Measurements from ENCODE around the gene LRP5. TPM values are rescaled to one million over a fixed set of nuclear protein-coding genes. Genes with fewer than 3 reads are reported as not detected.

LRP5 gene
- total RNA-seq, 2 experiments from 2014 or later = 11.7 to 13.6 TPM

DNA sequence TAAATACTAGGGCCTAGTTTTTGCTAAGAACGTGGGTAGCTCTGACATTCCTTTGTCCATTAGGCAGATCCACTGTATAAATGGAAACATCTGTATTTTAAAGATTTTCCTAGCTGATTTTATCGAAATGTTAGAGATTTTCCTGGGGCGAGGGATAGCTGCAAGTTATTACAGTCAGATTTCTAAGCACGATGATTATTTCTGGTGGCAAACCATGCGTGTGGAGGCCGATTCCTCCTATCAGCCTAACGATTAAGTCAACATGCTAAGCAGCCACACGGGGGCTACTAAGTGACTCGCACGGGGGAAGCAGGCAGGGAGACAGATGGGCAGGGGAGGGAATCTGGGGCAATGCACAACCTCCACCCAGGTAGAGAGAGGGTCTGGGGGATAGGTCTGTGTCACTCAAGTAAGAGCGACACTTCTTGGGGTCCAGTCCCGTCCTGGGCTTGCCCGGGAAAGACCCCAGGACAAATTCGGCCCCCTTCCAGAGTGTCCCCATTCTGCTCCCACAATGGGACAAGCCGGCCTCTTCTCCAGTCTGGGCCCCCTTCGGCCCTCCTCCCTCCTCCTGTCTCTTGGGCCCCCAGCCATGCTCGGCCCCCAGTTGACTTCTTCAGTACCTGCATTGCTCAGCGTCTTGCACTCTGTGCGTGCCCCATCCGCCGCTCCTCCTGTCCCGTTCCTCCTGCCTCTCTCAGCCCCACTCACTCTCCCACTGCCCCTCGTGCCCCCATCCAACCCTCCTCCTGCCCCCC, 41.2 kb upstream of the LRP5 start:
- DNase-seq (peak; percentile 76), ATAC-seq (peak; percentile 52)
- H3K9me3 Mint-ChIP-seq (ENCODE audit: low read depth) = no peaks in the 10 kb centered on the region
- peak overlapping the region; percentile 84 for H3K27ac Mint-ChIP-seq
- H3K27me3 Mint-ChIP-seq = no peaks in the 10 kb centered on the region
- CTCF ChIA-PET = interaction anchor here (0.6 to 4.3 kb wide), 14 partner anchors 8 to 202 kb away, joined by 3 to 63 read pairs (median 4); partner anchors contain the start of gene LRP5
- peaks cover 30% of the 10 kb centered on the region for H3K4me1 Mint-ChIP-seq
- peaks cover 9% of the 10 kb centered on the region for H3K36me3 Mint-ChIP-seq (ENCODE audit: low read depth)
- H3K4me3 Mint-ChIP-seq = peak overlapping the region; percentile 91
- POLR2A ChIA-PET = interaction anchor here (0.6 to 1.4 kb wide), 2 partner anchors 12 to 32 kb away, joined by 3 to 5 read pairs; no protein-coding TSS in a partner anchor
- intact Hi-C loops (cut with DNase I, micrococcal nuclease) = loop anchor here (1.0 to 5.0 kb wide), 7 partner anchors 14 to 1404 kb away; partner anchors contain the start of genes IGHMBP2 (in 1 of the 2), LTO1 (in 1 of the 2), MRPL21 (in 1 of the 2) and TPCN2 (in 1 of the 2)

GRCh38 chr11:68271781-68272608, 40.4 kb upstream of the LRP5 start, which contains the start of gene C11orf24:
Gene C11orf24 (minus strand): TSS chr11:68271973. CDS start chr11:68263767, 8,206 bp downstream.
- Mint-ChIP-seq H3K4me3 (peak within 1 kb of the TSS; percentile 91), H3K27ac (peak within 1 kb of the TSS; percentile 95), H3K27me3 (no peaks in the 10 kb centered on the region), H3K4me1 (peaks cover 30% of the 10 kb centered on the region), H3K9me3 (ENCODE audit: low read depth) (no peaks in the 10 kb centered on the region), H3K36me3 (ENCODE audit: low read depth) (peaks cover 5% of the 10 kb centered on the region)
- DNase-seq (peak; percentile 97), ATAC-seq (peak; percentile 97)
- intact Hi-C loops (cut with DNase I, micrococcal nuclease) = loop anchor here (1.0 to 5.0 kb wide), 14 partner anchors 10 to 1403 kb away; partner anchors contain the start of genes CHKA (in 1 of the 2), IGHMBP2 (in 1 of the 2), KMT5B (in 1 of the 2) and LTO1 (in 1 of the 2)
- ChIA-PET POLR2A (interaction anchor here (1.4 kb wide), 1 partner anchor 11 kb away, joined by 3 read pairs; no protein-coding TSS in a partner anchor), CTCF (interaction anchor here (1.1 to 4.3 kb wide), 5 partner anchors 12 to 26 kb away, joined by 3 to 63 read pairs (median 8); no protein-coding TSS in a partner anchor)

DNA sequence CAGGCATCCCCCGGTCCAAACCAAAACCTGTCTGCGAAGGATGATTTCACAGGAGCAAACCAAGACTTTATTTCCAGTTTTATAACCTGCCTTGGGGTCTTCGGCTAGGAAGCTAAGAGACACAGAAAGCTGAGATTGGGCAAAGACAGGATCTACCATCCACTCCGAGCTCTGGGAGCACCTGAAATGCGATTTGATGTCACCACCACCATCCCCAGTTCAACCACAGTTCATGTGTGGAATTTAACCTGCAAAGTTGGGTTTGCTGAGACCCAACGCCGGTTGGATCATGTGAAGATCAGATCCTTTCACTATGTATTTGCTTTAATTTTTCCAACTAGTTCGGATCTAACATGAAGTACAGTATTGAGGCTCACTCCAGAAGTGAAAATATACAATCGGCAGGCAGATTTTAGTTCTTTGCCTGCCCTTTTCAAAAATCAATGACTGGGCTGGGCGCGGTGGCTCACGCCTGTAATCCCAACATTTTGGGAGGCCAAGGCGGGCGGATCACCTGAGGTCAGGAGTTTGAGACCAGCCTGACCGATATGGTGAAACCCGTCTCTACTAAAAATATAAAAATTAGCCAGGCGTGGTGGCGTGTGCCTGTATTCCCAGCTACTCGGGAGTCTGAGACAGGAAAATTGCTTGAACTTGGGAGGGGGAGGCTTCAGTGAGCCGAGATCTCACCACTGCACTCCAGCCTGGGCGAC, 39.2 kb upstream of the LRP5 start:
- CTCF ChIA-PET = interaction anchor here (2.0 to 4.3 kb wide), 3 partner anchors 15 to 24 kb away, joined by 8 to 63 read pairs (median 26); no protein-coding TSS in a partner anchor
- no peak overlapping the region for H3K27ac Mint-ChIP-seq

GRCh38 chr11:68274306-68274705, 38.1 kb upstream of the LRP5 start:
- ChIA-PET CTCF (interaction anchor here (0.7 kb wide), 1 partner anchor 1830 kb away, joined by 3 read pairs; no protein-coding TSS in a partner anchor), POLR2A (interaction anchor here (0.6 kb wide), 1 partner anchor 1911 kb away, joined by 8 read pairs; no protein-coding TSS in a partner anchor)
- Mint-ChIP-seq H3K36me3 (ENCODE audit: low read depth) (no peaks in the 10 kb centered on the region), H3K27ac (no peak overlapping the region), H3K4me1 (peaks cover 25% of the 10 kb centered on the region), H3K4me3 (no peak overlapping the region), H3K27me3 (no peaks in the 10 kb centered on the region), H3K9me3 (ENCODE audit: low read depth) (no peaks in the 10 kb centered on the region)
- no peak for ATAC-seq
- no peak for DNase-seq
- intact Hi-C loops (cut with DNase I, micrococcal nuclease) = loop anchor here (5.0 kb wide), 3 partner anchors 173 to 773 kb away; partner anchors contain the start of gene TPCN2 (in 1 of the 2)

More for the DNA sequence above, 39.2 kb upstream of the LRP5 start:
- no peak for DNase-seq
- POLR2A ChIA-PET = no interaction called here
- H3K36me3 Mint-ChIP-seq (ENCODE audit: low read depth) = no peaks in the 10 kb centered on the region
- H3K4me3 Mint-ChIP-seq = peak overlapping the region; percentile 91
- intact Hi-C loops (cut with DNase I, micrococcal nuclease) = loop anchor here (5.0 kb wide), 3 partner anchors 174 to 774 kb away; partner anchors contain the start of gene TPCN2 (in 1 of the 2)
- peaks cover 30% of the 10 kb centered on the region for H3K4me1 Mint-ChIP-seq
- H3K27me3 Mint-ChIP-seq = no peaks in the 10 kb centered on the region
- ATAC-seq = no peak
- no peaks in the 10 kb centered on the region for H3K9me3 Mint-ChIP-seq (ENCODE audit: low read depth)

DNA sequence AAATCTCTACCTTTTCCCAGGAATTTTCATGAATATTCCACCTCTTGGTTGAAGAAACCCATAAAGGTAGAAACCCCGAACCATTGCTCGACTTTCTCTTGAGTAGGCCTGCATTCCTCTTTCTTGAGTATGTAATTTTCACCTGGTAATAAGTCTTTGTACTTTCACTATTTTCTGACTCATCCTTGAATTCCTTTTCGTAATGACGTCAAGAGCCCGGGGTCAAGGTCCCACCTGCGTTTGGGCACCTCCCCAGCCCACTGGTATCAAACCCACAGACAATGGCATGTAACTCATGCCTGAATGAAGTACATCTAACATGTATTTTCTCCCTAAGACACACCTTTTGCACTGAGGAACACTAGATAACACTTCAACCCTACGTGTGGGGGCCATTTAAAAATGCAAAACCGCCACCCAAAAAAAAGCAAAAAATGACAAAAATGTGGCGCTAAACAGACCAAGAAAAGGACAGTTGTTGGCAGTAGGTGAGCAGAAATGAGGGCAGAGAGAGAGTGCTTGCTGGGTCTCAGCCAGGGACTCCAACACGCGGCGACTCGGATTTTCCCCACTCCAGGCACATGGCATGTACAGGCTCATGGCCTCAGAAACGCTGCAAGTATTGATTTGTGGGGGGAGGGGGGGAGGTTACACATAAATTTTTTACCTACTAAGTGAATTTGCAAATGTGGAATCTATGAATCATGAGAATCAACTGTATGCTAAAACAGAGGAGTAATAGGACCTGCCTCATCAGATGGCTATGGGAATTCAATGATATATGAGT, 36.5 kb upstream of the LRP5 start:
- intact Hi-C loops (cut with DNase I, micrococcal nuclease) = no loop called here
- H3K27me3 Mint-ChIP-seq = no peaks in the 10 kb centered on the region
- POLR2A ChIA-PET = no interaction called here
- DNase-seq (no peak), ATAC-seq (no peak)
- H3K27ac Mint-ChIP-seq = no peak overlapping the region
- H3K4me1 Mint-ChIP-seq = peaks cover 14% of the 10 kb centered on the region
- CTCF ChIA-PET = no interaction called here
- H3K4me3 Mint-ChIP-seq = no peak overlapping the region
- H3K36me3 Mint-ChIP-seq (ENCODE audit: low read depth) = no peaks in the 10 kb centered on the region
- no peaks in the 10 kb centered on the region for H3K9me3 Mint-ChIP-seq (ENCODE audit: low read depth)

GRCh38 chr11:68276861-68277260, 35.5 kb upstream of the LRP5 start:
- Mint-ChIP-seq H3K4me3 (no peak overlapping the region), H3K4me1 (peaks cover 18% of the 10 kb centered on the region), H3K36me3 (ENCODE audit: low read depth) (no peaks in the 10 kb centered on the region), H3K27me3 (no peaks in the 10 kb centered on the region), H3K9me3 (ENCODE audit: low read depth) (no peaks in the 10 kb centered on the region), H3K27ac (no peak overlapping the region)
- CTCF ChIA-PET = no interaction called here
- ATAC-seq = no peak
- DNase-seq = no peak
- POLR2A ChIA-PET = no interaction called here
- intact Hi-C loops (cut with DNase I, micrococcal nuclease) = no loop called here

GRCh38 chr11:68279676-68280075, 32.7 kb upstream of the LRP5 start:
- no peak overlapping the region for H3K27ac Mint-ChIP-seq
- no peaks in the 10 kb centered on the region for H3K36me3 Mint-ChIP-seq (ENCODE audit: low read depth)
- H3K27me3 Mint-ChIP-seq = peaks cover 9% of the 10 kb centered on the region
- CTCF ChIA-PET = interaction anchor here (1.4 to 1.5 kb wide), 2 partner anchors 9 to 26 kb away, joined by 4 to 6 read pairs; no protein-coding TSS in a partner anchor
- no peaks in the 10 kb centered on the region for H3K9me3 Mint-ChIP-seq (ENCODE audit: low read depth)
- POLR2A ChIA-PET = no interaction called here
- ATAC-seq (no peak), DNase-seq (no peak)
- peaks cover 26% of the 10 kb centered on the region for H3K4me1 Mint-ChIP-seq
- intact Hi-C loops (cut with DNase I, micrococcal nuclease) = no loop called here
- no peak overlapping the region for H3K4me3 Mint-ChIP-seq

- Mint-ChIP-seq H3K36me3 (ENCODE audit: low read depth) (no peaks in the 10 kb centered on the region), H3K9me3 (ENCODE audit: low read depth) (no peaks in the 10 kb centered on the region), H3K27ac (peak overlapping the region; percentile 81), H3K4me1 (peaks cover 24% of the 10 kb centered on the region), H3K27me3 (peaks cover 10% of the 10 kb centered on the region), H3K4me3 (peak overlapping the region; percentile 50)
- CTCF ChIA-PET = interaction anchor here (0.8 to 1.0 kb wide), 2 partner anchors 25 to 160 kb away, joined by 3 to 4 read pairs; no protein-coding TSS in a partner anchor
- DNase-seq (peak; percentile 67), ATAC-seq (peak; percentile 95)
- POLR2A ChIA-PET = interaction anchor here (1.0 kb wide), 1 partner anchor 11 kb away, joined by 3 read pairs; the partner anchor contains the start of gene C11orf24
- intact Hi-C loops (cut with DNase I, micrococcal nuclease) = loop anchor here in 1 of 2 experiments (1.0 kb wide), 1 partner anchor 10 kb away; no protein-coding TSS in a partner anchor
Measured at GRCh38 chr11:68282141-68282860, 30.1 kb upstream of the LRP5 start.

- POLR2A ChIA-PET = interaction anchor here (1.0 kb wide), 1 partner anchor 11 kb away, joined by 3 read pairs; the partner anchor contains the start of gene C11orf24
- peak overlapping the region; percentile 81 for H3K27ac Mint-ChIP-seq
- peaks cover 24% of the 10 kb centered on the region for H3K4me1 Mint-ChIP-seq
- peaks cover 10% of the 10 kb centered on the region for H3K27me3 Mint-ChIP-seq
- H3K36me3 Mint-ChIP-seq (ENCODE audit: low read depth) = no peaks in the 10 kb centered on the region
- intact Hi-C loops (cut with DNase I, micrococcal nuclease) = loop anchor here in 1 of 2 experiments (1.0 kb wide), 1 partner anchor 11 kb away; no protein-coding TSS in a partner anchor
- ATAC-seq (no peak), DNase-seq (no peak)
- H3K4me3 Mint-ChIP-seq = peak overlapping the region; percentile 50
- no peaks in the 10 kb centered on the region for H3K9me3 Mint-ChIP-seq (ENCODE audit: low read depth)
- CTCF ChIA-PET = interaction anchor here (0.8 to 1.0 kb wide), 2 partner anchors 25 to 160 kb away, joined by 3 to 4 read pairs; no protein-coding TSS in a partner anchor
Measured at GRCh38 chr11:68282861-68283230, 29.5 kb upstream of the LRP5 start.
